Measurements from ENCODE around the gene PLK3. TPM values are rescaled to one million over a fixed set of nuclear protein-coding genes. Genes with fewer than 3 reads are reported as not detected.

Gene PLK3
- total and polyA plus RNA-seq, 9 of the 15 experiments (the other 6 are each of a cell fraction or from before 2014, with no cell fraction given), result 0.52 to 22.7 (median 11.0) TPM

DNA sequence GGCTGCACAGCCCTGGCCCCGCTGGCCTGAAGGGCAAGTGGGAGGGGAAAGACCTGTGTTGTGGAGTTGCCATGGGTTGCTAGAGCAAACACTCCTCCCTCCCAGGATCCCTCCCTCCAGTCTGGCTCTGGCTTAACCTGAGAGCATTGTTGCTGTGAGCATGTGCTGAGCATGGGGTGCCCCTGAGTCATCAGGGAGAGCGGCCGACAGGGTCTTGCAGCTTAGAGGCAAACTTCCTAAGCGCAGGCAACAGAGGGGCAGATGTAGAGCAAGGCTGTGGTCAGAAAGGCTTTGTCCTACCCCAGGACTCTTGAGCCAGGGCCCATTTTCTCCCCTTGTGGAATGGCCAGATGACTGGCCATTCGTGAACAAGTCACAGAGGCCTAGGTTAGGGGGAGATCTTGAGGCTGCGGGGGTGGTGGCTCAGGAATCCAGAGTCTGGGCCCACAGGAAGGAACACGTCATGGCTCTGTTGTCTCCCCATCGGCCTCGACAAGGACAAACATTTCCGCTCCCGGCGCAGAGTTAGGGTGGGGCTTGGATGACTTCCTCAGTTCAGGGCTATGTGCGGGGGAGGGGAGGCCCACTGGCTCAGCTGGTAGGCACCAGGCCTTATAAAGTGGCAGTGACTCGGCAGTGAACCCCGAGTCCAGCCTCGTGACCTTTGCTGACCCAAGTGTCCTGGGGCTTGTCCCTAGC is 7.3 kb downstream of the PLK3 start (continued):
- TF ChIP-seq, protein P1, sequence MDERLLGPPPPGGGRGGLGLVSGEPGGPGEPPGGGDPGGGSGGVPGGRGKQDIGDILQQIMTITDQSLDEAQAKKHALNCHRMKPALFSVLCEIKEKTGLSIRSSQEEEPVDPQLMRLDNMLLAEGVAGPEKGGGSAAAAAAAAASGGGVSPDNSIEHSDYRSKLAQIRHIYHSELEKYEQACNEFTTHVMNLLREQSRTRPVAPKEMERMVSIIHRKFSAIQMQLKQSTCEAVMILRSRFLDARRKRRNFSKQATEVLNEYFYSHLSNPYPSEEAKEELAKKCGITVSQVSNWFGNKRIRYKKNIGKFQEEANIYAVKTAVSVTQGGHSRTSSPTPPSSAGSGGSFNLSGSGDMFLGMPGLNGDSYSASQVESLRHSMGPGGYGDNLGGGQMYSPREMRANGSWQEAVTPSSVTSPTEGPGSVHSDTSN (CRISPR knock-in tag; IDR thresholded peaks at IDR 0.05; ENCODE audit: low read depth), result no peak
- TF ChIP-seq, protein P1 (tag; conservative IDR thresholded peaks at IDR 0.05; ENCODE audit: low read depth), result no peak; the same call in 1 of the 2 replicates
- no peak for TF ChIP-seq IFI16 (CRISPR knock-in tag; IDR thresholded peaks at IDR 0.05)
- peak; percentile 94 for TF ChIP-seq SPI1 (IDR thresholded peaks at IDR 0.05; ENCODE audit: borderline replicate concordance, low read depth, low read length)
- TF ChIP-seq, protein P2, sequence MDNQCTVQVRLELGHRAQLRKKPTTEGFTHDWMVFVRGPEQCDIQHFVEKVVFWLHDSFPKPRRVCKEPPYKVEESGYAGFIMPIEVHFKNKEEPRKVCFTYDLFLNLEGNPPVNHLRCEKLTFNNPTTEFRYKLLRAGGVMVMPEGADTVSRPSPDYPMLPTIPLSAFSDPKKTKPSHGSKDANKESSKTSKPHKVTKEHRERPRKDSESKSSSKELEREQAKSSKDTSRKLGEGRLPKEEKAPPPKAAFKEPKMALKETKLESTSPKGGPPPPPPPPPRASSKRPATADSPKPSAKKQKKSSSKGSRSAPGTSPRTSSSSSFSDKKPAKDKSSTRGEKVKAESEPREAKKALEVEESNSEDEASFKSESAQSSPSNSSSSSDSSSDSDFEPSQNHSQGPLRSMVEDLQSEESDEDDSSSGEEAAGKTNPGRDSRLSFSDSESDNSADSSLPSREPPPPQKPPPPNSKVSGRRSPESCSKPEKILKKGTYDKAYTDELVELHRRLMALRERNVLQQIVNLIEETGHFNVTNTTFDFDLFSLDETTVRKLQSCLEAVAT (IDR thresholded peaks at IDR 0.05), result peak; percentile 53 to 78; a peak in 2 of 4 replicates
- peak; percentile 99 for TF ChIP-seq ETV5 (CRISPR knock-in tag; IDR thresholded peaks at IDR 0.05; ENCODE audit: low read depth)
- no peak for TF ChIP-seq IRF2 (CRISPR knock-in tag; IDR thresholded peaks at IDR 0.05)
- no peak for TF ChIP-seq HNRNPK (IDR thresholded peaks at IDR 0.05; ENCODE audit: low read depth, low read length, poor library complexity, severe bottlenecking)
- no peak for TF ChIP-seq TAF15 (IDR thresholded peaks at IDR 0.05; ENCODE audit: low read depth, low read length)
- peak; percentile 35; the same call in 1 of the 2 replicates for TF ChIP-seq BRD4 (IDR thresholded peaks at IDR 0.05)
- TF ChIP-seq TCF3 (CRISPR knock-in tag; IDR thresholded peaks at IDR 0.05), result peak; percentile 10; the same call in 1 of the 2 replicates
- no peak for TF ChIP-seq CHCHD3 (CRISPR knock-in tag; IDR thresholded peaks at IDR 0.05)
- TF ChIP-seq YBX1 (IDR thresholded peaks at IDR 0.05), result no peak
- TF ChIP-seq, protein P3, sequence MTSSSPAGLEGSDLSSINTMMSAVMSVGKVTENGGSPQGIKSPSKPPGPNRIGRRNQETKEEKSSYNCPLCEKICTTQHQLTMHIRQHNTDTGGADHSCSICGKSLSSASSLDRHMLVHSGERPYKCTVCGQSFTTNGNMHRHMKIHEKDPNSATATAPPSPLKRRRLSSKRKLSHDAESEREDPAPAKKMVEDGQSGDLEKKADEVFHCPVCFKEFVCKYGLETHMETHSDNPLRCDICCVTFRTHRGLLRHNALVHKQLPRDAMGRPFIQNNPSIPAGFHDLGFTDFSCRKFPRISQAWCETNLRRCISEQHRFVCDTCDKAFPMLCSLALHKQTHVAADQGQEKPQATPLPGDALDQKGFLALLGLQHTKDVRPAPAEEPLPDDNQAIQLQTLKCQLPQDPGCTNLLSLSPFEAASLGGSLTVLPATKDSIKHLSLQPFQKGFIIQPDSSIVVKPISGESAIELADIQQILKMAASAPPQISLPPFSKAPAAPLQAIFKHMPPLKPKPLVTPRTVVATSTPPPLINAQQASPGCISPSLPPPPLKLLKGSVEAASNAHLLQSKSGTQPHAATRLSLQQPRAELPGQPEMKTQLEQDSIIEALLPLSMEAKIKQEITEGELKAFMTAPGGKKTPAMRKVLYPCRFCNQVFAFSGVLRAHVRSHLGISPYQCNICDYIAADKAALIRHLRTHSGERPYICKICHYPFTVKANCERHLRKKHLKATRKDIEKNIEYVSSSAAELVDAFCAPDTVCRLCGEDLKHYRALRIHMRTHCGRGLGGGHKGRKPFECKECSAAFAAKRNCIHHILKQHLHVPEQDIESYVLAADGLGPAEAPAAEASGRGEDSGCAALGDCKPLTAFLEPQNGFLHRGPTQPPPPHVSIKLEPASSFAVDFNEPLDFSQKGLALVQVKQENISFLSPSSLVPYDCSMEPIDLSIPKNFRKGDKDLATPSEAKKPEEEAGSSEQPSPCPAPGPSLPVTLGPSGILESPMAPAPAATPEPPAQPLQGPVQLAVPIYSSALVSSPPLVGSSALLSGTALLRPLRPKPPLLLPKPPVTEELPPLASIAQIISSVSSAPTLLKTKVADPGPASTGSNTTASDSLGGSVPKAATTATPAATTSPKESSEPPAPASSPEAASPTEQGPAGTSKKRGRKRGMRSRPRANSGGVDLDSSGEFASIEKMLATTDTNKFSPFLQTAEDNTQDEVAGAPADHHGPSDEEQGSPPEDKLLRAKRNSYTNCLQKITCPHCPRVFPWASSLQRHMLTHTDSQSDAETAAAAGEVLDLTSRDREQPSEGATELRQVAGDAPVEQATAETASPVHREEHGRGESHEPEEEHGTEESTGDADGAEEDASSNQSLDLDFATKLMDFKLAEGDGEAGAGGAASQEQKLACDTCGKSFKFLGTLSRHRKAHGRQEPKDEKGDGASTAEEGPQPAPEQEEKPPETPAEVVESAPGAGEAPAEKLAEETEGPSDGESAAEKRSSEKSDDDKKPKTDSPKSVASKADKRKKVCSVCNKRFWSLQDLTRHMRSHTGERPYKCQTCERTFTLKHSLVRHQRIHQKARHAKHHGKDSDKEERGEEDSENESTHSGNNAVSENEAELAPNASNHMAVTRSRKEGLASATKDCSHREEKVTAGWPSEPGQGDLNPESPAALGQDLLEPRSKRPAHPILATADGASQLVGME (CRISPR knock-in tag; IDR thresholded peaks at IDR 0.05), result no peak
- TF ChIP-seq ZNF431 (CRISPR knock-in tag; IDR thresholded peaks at IDR 0.05), result peak; percentile 76
